HFFc6 (cell line): Measurements from ENCODE around the gene SSR1. TPM values are rescaled to one million over a fixed set of nuclear protein-coding genes. Genes with fewer than 3 reads are reported as not detected.

Experiments used
- DNase-seq: peaks from one replicate; pipeline ENCODE4 v3.0.0-alpha.2; 2018
- H3K27ac Mint-ChIP-seq: 2 replicates; pipeline ENCODE4 v1.8.0; 2020; ENCODE audit warnings: mild to moderate bottlenecking, mixed read lengths
- H3K27me3 Mint-ChIP-seq: 2 replicates; pipeline ENCODE4 v1.8.0; 2021; ENCODE audit warnings: mild to moderate bottlenecking, moderate library complexity, mixed read lengths; ENCODE audit not compliant: insufficient read depth
- H3K36me3 Mint-ChIP-seq: 2 replicates; pipeline ENCODE4 v1.8.0; 2021; ENCODE audit warnings: low read depth, mixed read lengths
- H3K4me1 Mint-ChIP-seq: 2 replicates; pipeline ENCODE4 v1.8.0; 2020; ENCODE audit warnings: low read depth, mixed read lengths
- H3K4me3 Mint-ChIP-seq: 2 replicates; pipeline ENCODE4 v1.8.0; 2020; ENCODE audit warnings: mild to moderate bottlenecking, moderate library complexity, mixed read lengths
- H3K9me3 Mint-ChIP-seq: 2 replicates; pipeline ENCODE4 v1.8.0; 2020; ENCODE audit warnings: mild to moderate bottlenecking, mixed read lengths
- total RNA-seq, 6 experiments: library from RNA; stranded (reverse); fragmentation: NEBNext Ultra II Directional; extraction: Animal tissue kit (Norgen Biotek cat#: 25700); gene quantifications; 2 replicates in 1 of 6; 3 replicates in 5 of 6; pipeline ENCODE4 v1.2.3, GENCODE V29; 2021
- TF ChIP-seq, protein P1 (sequence below): fragments of 200-600 bp; sonication (generic); IDR thresholded peaks from 2 replicates; pipeline ENCODE4 v1.5.0; 2021; ENCODE audit warnings: antibody characterized with exemption, mild to moderate bottlenecking

Gene SSR1
- total RNA-seq, 6 experiments from 2014 or later: 279 to 334 (median 307) TPM

GRCh38 chr6:7262746-7263518 lies 50.1 kb downstream of the SSR1 start:
- Mint-ChIP-seq H3K4me3 (no peak overlapping the region), H3K9me3 (peaks cover 5% of the 10 kb centered on the region; the same call in 1 of the 2 replicates), H3K27me3 (peaks cover 3% of the 10 kb centered on the region), H3K4me1 (peaks cover 34% of the 10 kb centered on the region), H3K36me3 (no peaks in the 10 kb centered on the region; the same call in 1 of the 2 replicates), H3K27ac (no peak overlapping the region)
- TF ChIP-seq, protein P1, sequence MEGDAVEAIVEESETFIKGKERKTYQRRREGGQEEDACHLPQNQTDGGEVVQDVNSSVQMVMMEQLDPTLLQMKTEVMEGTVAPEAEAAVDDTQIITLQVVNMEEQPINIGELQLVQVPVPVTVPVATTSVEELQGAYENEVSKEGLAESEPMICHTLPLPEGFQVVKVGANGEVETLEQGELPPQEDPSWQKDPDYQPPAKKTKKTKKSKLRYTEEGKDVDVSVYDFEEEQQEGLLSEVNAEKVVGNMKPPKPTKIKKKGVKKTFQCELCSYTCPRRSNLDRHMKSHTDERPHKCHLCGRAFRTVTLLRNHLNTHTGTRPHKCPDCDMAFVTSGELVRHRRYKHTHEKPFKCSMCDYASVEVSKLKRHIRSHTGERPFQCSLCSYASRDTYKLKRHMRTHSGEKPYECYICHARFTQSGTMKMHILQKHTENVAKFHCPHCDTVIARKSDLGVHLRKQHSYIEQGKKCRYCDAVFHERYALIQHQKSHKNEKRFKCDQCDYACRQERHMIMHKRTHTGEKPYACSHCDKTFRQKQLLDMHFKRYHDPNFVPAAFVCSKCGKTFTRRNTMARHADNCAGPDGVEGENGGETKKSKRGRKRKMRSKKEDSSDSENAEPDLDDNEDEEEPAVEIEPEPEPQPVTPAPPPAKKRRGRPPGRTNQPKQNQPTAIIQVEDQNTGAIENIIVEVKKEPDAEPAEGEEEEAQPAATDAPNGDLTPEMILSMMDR: no peak
- DNase-seq: no peak

DNA sequence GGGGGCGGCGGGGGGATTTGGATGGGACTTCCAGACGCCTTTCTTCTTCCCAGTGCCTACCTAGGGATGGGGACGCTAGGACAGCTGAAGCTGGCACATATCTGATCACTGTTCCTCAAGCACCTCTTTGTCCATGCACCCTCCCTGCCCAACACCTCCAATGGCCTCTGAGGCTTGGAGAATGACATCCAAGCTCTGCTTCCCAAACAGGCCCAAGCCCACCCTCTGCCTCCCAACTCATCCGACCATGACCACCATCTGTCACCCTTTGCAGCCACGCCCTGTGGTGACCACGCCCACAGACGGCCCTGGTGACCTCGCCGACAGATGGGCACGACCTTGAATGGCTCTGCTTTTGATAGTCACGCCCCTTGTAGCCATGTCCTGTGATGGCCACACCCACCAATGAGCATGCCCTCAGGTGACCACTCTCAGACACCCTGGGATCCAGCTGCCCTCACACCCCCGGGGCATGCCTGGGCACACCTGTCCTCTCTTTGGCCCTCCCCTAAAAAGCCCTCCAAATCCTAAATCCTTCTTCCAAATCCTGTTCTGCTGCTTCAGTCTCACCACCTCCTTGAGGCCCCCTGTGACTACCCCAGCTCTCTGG lies 51.0 kb downstream of the SSR1 start:
- H3K27me3 Mint-ChIP-seq: no peaks in the 10 kb centered on the region; the same call in 1 of the 2 replicates
- H3K4me1 Mint-ChIP-seq: peaks cover 25% of the 10 kb centered on the region
- H3K4me3 Mint-ChIP-seq: peak overlapping the region; percentile 99
- peaks cover 6% of the 10 kb centered on the region; the same call in 1 of the 2 replicates for H3K9me3 Mint-ChIP-seq
- H3K27ac Mint-ChIP-seq: peak overlapping the region; percentile 93
- TF ChIP-seq, protein P1: no peak
- no peak for DNase-seq
- H3K36me3 Mint-ChIP-seq: no peaks in the 10 kb centered on the region; the same call in 1 of the 2 replicates

GRCh38 chr6:7261032-7261841 lies 51.8 kb downstream of the SSR1 start:
- H3K27ac Mint-ChIP-seq: peak overlapping the region; percentile 93
- peaks cover 21% of the 10 kb centered on the region for H3K4me1 Mint-ChIP-seq
- peaks cover 2% of the 10 kb centered on the region for H3K27me3 Mint-ChIP-seq
- TF ChIP-seq, protein P1: no peak
- H3K9me3 Mint-ChIP-seq: peaks cover 11% of the 10 kb centered on the region
- no peaks in the 10 kb centered on the region for H3K36me3 Mint-ChIP-seq
- H3K4me3 Mint-ChIP-seq: peak overlapping the region; percentile 99
- peak; percentile 90 for DNase-seq

DNA sequence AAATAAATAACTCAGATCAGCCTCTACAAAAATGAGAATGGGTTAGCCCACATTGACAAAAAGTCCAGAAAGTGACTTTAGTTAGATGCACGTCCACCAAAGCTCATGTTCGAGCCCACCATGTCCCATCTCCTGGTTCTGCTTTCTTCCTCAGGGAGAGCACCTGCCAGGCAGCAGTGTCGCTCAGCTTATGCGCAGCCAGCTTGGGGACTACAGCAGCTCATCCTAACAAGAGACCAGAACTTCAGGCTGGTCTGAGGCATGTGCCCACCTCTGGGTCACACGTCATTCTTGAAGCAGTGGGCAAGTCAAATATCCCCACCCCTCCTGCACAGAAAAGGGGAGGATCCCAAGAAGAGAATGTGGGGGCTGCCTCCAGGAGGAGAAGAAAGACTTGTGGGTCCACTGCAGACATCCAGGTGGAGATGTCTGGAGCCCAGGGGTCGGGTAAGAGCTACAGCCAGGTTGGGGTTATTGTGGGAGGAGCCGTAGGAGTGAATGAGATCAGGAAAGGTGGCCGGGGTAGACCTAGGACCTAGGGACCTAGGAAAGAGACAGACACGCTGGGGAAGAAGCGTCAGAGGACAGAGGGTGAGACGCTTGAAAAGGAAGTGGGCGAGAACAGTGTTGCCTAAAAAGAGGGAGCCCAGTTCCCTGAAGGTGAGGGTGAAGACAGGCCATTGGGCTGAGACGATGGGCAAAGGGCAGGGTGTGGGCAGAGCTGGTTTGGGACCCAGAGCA lies 52.5 kb downstream of the SSR1 start:
- DNase-seq: no peak
- no peaks in the 10 kb centered on the region for H3K36me3 Mint-ChIP-seq
- H3K9me3 Mint-ChIP-seq: peaks cover 16% of the 10 kb centered on the region
- peaks cover 4% of the 10 kb centered on the region for H3K27me3 Mint-ChIP-seq
- TF ChIP-seq, protein P1: no peak
- peaks cover 21% of the 10 kb centered on the region for H3K4me1 Mint-ChIP-seq
- H3K27ac Mint-ChIP-seq: peak overlapping the region; percentile 93
- H3K4me3 Mint-ChIP-seq: peak overlapping the region; percentile 99

GRCh38 chr6:7258231-7258763 lies 54.7 kb downstream of the SSR1 start:
- Mint-ChIP-seq H3K36me3 (no peaks in the 10 kb centered on the region), H3K27ac (no peak overlapping the region), H3K4me3 (no peak overlapping the region), H3K9me3 (peaks cover 20% of the 10 kb centered on the region), H3K4me1 (peaks cover 21% of the 10 kb centered on the region), H3K27me3 (peaks cover 11% of the 10 kb centered on the region)
- TF ChIP-seq, protein P1: no peak
- DNase-seq: no peak
